ENCODE data around the gene GID8. TPM values are rescaled to one million over a fixed set of nuclear protein-coding genes. Genes with fewer than 3 reads are reported as not detected.

The GID8 gene
- total RNA-seq, 1 donor from 2014 or later = 69.2 TPM

DNA sequence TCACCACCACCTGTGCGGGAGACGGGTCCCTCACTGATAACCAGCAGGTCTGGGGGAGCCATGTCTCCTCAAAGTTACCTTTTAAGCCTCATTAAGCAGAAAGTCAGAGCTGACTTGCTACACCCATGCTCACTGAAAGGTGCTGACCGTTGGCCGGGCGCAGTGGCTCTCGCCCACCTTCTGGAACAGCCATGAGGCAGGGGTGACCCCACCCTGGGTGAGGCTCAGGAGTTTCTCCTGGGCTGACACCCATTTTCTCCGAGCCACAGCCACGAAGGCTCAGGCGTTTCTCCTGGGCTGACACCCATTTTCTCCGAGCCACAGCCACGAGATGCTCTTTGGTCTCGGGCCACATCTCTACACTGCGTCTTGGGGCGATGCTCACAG, 58.6 kb downstream of the GID8 start:
- Histone ChIP-seq H3K4me3 (ENCODE audit: low read depth, low read length) (no peak overlapping the region), H3K36me3 (ENCODE audit: control insufficient read depth, insufficient read depth, low read length) (no peaks in the 10 kb centered on the region), H3K27me3 (ENCODE audit: control insufficient read depth, insufficient read depth, low read length) (peaks cover 18% of the 10 kb centered on the region)
- TF ChIP-seq, protein P1, sequence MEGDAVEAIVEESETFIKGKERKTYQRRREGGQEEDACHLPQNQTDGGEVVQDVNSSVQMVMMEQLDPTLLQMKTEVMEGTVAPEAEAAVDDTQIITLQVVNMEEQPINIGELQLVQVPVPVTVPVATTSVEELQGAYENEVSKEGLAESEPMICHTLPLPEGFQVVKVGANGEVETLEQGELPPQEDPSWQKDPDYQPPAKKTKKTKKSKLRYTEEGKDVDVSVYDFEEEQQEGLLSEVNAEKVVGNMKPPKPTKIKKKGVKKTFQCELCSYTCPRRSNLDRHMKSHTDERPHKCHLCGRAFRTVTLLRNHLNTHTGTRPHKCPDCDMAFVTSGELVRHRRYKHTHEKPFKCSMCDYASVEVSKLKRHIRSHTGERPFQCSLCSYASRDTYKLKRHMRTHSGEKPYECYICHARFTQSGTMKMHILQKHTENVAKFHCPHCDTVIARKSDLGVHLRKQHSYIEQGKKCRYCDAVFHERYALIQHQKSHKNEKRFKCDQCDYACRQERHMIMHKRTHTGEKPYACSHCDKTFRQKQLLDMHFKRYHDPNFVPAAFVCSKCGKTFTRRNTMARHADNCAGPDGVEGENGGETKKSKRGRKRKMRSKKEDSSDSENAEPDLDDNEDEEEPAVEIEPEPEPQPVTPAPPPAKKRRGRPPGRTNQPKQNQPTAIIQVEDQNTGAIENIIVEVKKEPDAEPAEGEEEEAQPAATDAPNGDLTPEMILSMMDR (IDR thresholded peaks at IDR 0.05; ENCODE audit: insufficient read depth, low read length, severe bottlenecking) = no peak
- no peak for DNase-seq (ENCODE audit: low read depth)
- no peak for FAIRE-seq

DNA sequence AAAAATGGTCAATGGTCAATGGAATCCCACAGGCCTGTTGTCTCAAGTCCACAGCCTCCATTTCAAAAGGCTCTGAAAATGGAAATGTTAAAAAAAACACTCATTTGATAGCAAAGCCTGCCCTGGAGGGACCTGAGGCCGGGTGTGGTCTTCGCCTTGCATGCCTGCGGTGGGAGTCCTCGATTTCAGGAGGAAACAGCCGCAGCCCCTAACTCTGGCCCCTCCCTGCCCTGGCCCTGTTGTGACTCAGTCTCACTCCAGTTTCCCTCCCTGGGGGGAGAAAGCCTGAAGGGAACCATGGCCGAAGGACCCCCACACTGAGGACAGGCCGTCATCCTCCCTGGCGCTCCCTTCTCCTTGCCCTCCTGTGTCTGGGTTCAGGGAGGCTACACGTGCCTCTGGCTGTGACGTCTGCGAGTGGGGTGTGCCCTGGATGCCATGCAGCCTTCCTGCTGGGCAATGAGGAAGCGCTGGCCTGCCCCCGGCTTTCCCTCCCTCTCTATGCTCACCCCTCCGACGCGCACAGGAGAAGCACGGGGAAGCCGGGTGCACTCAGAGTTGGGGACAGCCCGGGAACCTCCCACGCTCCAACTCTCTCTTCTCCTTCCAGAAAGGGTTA, 59.6 kb downstream of the GID8 start:
- Histone ChIP-seq H3K4me3 (ENCODE audit: low read depth, low read length) (no peak overlapping the region), H3K36me3 (ENCODE audit: control insufficient read depth, insufficient read depth, low read length) (no peaks in the 10 kb centered on the region), H3K27me3 (ENCODE audit: control insufficient read depth, insufficient read depth, low read length) (peaks cover 18% of the 10 kb centered on the region)
- no peak for DNase-seq (ENCODE audit: low read depth)
- FAIRE-seq = no peak
- TF ChIP-seq, protein P1 (IDR thresholded peaks at IDR 0.05; ENCODE audit: insufficient read depth, low read length, severe bottlenecking) = no peak

Other genes with a start within 250 kb of the GID8 start
- gene NTSR1, start 229.3 kb upstream of the GID8 start, total RNA-seq = not detected in 2 replicates
- 20.6 and 22.9 TPM in 2 replicates for gene MRGBP, start 141.7 kb upstream of the GID8 start, total RNA-seq
- 16.1 and 17.8 TPM in 2 replicates for gene OGFR, start 133.3 kb upstream of the GID8 start, total RNA-seq
- gene COL9A3, start 121.1 kb upstream of the GID8 start, total RNA-seq = not detected in 2 replicates
- gene TCFL5, start 76.3 kb upstream of the GID8 start, total RNA-seq = 13.2 and 14.5 TPM in 2 replicates
- gene DIDO1, start 11.6 kb upstream of the GID8 start, total RNA-seq = 26.9 and 31.6 TPM in 2 replicates
- 0.13 and 0.53 TPM in 2 replicates for gene SLC17A9, start 14.6 kb downstream of the GID8 start, total RNA-seq
- not detected in 2 replicates for gene BHLHE23, start 68.8 kb downstream of the GID8 start, total RNA-seq

Measured in bronchial epithelial cell (primary cell).